RWPE1 (cell line): ENCODE results near the gene LHFPL6.

Source experiments
- CTCF ChIA-PET: fragments of 350-600 bp; sonication (Branson Sonifier 250); formaldehyde crosslinking; extraction: SDS; loops from one replicate; lab custom pipeline; 2021; lab: Yijun Ruan, JAX
- POLR2A ChIA-PET: fragments of 400-600 bp; formaldehyde crosslinking; extraction: SDS; loops from one replicate; lab custom pipeline; 2020; ENCODE audit warnings: antibody characterized with exemption; ENCODE audit not compliant: low non-redundant PET; lab: Yijun Ruan, JAX
- DNase-seq: peaks from one replicate; pipeline ENCODE4 v3.0.0; 2012; ENCODE audit warnings: low spot score
- H3K27ac ChIP-seq: fragments of 450-650 bp; 2 replicates; pipeline ENCODE4 v1.5.1; 2017
- CTCF ChIP-seq: fragments of 450-650 bp; conservative IDR thresholded peaks from 2 replicates; pipeline ENCODE4 v1.5.1; 2017; ENCODE audit warnings: low read depth, mild to moderate bottlenecking

LHFPL6 gene

GRCh38 chr13:39474600-39474999, 128.4 kb downstream of the LHFPL6 start:
- no peak overlapping the region for H3K27ac ChIP-seq
- no peak for TF ChIP-seq CTCF
- ChIA-PET POLR2A (no interaction called here), CTCF (interaction anchor here (1.0 kb wide), 1 partner anchor 138 kb away, joined by 3 read pairs; no protein-coding TSS in a partner anchor)
- no peak for DNase-seq

GRCh38 chr13:39469676-39470075, 133.3 kb downstream of the LHFPL6 start:
- ChIA-PET POLR2A (no interaction called here), CTCF (interaction anchor here (0.5 kb wide), 1 partner anchor 326 kb away, joined by 7 read pairs; no protein-coding TSS in a partner anchor)
- TF ChIP-seq CTCF: no peak
- DNase-seq: no peak
- no peak overlapping the region for H3K27ac ChIP-seq

- DNase-seq: no peak
- POLR2A ChIA-PET: no interaction called here
- no peak overlapping the region for H3K27ac ChIP-seq
- CTCF ChIA-PET: interaction anchor here (0.6 kb wide), 1 partner anchor 85 kb away, joined by 4 read pairs; no protein-coding TSS in a partner anchor
- TF ChIP-seq CTCF: no peak
Observed at GRCh38 chr13:39468306-39468705, 134.7 kb downstream of the LHFPL6 start.

DNA sequence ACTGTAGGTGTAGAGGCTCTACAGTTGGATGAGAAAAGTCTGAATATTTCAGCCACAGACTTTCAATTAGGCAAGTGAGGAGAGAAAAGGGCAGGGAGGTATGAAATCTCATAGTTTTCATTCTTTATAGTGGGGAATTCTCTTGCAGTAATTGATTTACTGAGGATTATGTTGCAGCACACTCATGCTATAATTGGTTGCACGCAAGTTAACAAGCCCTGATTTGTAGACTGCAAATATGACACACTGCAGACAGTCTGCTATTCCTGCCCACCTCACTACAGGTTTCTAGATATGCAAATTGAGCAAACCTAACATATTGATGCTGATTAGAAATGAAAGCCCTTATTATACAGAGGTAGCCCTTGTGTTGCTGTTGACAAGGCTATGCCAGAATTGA, 139.4 kb downstream of the LHFPL6 start:
- ChIA-PET CTCF (no interaction called here), POLR2A (no interaction called here)
- no peak for TF ChIP-seq CTCF
- no peak for DNase-seq
- H3K27ac ChIP-seq: no peak overlapping the region

- ChIA-PET POLR2A (no interaction called here), CTCF (interaction anchor here (0.6 to 0.7 kb wide), 2 partner anchors 18 to 36 kb away, joined by 3 read pairs; no protein-coding TSS in a partner anchor)
- H3K27ac ChIP-seq: no peak overlapping the region
- no peak for TF ChIP-seq CTCF
- no peak for DNase-seq
Observed at GRCh38 chr13:39462906-39463305, 140.1 kb downstream of the LHFPL6 start.

DNA sequence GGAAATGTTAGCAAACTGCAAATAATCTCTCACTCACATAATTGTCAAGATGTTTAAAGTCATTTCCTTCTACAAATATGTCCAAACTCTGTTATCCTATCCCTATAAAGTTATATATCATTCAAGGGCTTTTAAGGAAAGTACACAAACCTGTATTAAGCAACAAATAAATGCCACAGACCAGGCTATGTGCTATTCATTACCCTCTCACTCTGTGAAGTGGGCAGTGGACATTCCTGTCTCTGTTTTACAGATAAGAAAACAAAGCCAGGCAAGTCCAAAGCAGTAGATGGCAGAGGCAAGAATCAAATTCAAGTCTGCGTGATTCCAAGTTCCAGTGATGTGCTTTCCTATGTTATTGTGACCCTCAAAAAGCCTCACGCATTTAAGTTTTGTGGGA, 140.6 kb downstream of the LHFPL6 start:
- no peak for DNase-seq
- CTCF ChIA-PET: interaction anchor here (0.6 to 0.7 kb wide), 2 partner anchors 17 to 37 kb away, joined by 3 read pairs; no protein-coding TSS in a partner anchor
- POLR2A ChIA-PET: no interaction called here
- TF ChIP-seq CTCF: no peak
- H3K27ac ChIP-seq: no peak overlapping the region
